HG03097 (cell line): ENCODE results near the gene CDK16.
"Not testable (repeated sequence)": the region's sequence is repeated elsewhere in the genome, so short reads cannot be mapped to it uniquely, and the experiment has no call there.

ENCODE experiments used
- ATAC-seq: cut with Tn5 transposase; IDR thresholded peaks from one replicate; pipeline ENCODE4 v1.9.1; 2021; ENCODE audit not compliant: unreplicated experiment, low FRiP score

CDK16 gene

DNA sequence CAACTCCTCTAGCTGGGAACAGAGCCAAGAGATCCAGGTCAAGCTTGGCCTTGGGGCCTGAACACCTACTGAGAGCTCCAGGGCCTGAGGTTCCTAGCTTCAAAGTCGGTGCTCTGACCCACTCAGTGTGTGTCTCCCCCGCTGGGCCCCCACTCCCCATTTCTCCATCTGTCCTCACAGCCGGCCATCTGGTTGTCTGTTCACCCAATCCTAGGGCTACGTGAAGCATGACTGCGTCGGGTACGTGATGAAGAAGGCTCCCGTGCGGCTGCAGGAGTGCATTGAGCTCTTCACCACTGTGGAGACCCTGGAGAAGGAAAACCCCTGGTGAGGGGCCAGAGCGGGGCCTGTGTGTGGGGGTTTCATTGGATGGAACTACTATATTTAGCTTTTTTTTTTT, 26.7 kb downstream of the CDK16 start:
- ATAC-seq, result no peak

DNA sequence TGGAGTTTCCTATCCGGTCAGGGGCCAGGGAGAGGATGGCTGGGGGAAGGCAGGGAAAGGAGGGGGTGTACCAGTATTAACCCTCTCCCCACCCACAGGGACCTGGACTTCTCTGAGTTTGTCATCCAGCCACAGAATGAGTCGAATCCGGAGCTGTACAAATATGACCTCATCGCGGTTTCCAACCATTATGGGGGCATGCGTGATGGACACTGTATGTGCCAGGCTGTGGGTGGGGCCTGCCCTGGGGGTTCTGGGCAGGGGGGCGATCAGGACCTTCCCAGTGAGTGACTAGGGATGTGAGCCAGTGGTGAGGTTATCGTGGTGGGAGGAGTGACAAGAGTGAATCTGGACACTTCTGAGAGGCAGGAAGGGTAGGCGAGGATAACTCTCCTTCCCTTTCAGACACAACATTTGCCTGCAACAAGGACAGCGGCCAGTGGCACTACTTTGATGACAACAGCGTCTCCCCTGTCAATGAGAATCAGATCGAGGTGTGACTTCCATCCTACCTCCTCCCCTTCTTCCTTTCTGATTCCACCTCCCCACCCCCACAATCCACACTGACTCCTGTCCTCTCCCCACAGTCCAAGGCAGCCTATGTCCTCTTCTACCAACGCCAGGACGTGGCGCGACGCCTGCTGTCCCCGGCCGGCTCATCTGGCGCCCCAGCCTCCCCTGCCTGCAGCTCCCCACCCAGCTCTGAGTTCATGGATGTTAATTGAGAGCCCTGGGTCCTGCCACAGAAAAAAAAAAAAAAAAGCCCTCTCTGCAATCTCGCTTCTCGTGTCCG, 28.9 kb downstream of the CDK16 start:
- ATAC-seq, result no peak

- ATAC-seq, result no peak
Observed at GRCh38 chrX:47247999-47248320, 29.5 kb downstream of the CDK16 start.

GRCh38 chrX:47248576-47248975, 30.1 kb downstream of the CDK16 start:
- ATAC-seq, result no peak

DNA sequence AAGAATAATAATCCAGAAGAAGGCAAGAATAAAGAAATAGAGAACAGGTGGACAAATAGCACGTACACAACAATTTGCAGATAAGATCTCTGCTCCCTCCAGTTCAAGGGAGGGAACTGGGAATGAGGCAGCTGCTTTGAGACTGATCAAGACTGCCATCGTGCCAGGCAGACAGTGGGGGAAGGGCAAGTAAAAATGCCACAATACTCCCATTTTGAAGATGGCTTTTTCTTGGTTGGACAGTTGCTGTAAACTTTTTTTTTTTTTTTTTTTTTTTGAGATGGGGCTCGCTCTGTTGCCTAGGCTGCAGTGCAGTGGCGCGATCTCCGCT, 31.5 kb downstream of the CDK16 start:
- no peak for ATAC-seq

- not testable (repeated sequence) for ATAC-seq
Observed at GRCh38 chrX:47257620-47258019, 39.1 kb downstream of the CDK16 start.

GRCh38 chrX:47264483-47265173, 46.1 kb downstream of the CDK16 start:
- no peak for ATAC-seq

DNA sequence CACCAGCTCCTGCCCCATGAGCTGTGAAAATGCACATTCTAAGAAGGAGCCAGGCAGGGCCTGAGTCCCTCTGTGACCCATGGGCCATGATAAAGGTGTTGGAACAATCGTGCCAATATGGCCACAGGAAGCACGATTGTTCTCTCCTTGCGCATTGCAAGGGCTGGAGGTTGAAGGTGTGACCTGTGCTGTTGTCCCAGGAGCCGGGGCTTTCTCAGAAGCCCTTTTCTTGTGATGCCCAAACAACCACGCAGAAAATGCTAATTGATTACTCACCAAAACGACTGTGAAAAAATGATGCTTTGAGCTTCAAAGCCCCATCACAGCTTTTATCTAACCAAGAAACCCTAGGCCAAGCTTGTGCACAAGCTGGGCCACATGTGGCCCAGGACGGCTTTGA, 48.2 kb downstream of the CDK16 start:
- ATAC-seq, result no peak

- no peak for ATAC-seq
Observed at GRCh38 chrX:47272013-47272408, 53.5 kb downstream of the CDK16 start.

GRCh38 chrX:47273011-47273730, 54.7 kb downstream of the CDK16 start:
- ATAC-seq, result no peak

DNA sequence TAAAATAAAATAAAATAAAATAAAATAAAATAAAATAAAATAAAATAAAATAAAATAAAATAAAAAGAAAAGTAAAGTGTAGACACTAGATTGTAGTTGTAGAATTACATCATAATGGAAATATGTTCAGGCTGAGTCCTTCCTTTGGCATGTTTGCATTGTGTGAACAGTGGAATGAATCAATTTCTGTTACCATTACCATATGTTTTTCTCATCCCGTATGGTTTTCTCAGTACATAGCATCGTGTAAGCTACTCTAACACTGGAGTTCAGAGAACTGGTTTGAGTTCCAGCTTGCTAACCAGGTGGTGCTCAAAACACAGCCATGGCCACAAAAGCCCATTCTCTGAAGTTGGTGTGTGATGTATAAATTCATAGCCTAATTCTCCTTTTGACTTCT, 60.2 kb downstream of the CDK16 start:
- ATAC-seq, result no peak
